Esophagus (tissue), 2 donors: ENCODE data around the gene MIS12. TPM values are rescaled to one million over a fixed set of nuclear protein-coding genes. Genes with fewer than 3 reads are reported as not detected.

Source experiments
- H3K27ac ChIP-seq, 2 donors: one replicate each; pipeline ENCODE4 v1.5.1; 2013; ENCODE audit warnings: low read depth in 2 of 2, mild to moderate bottlenecking in 2 of 2, inconsistent platforms in 1 of 2, low read length in 1 of 2, moderate library complexity in 1 of 2
- H3K27me3 ChIP-seq, 2 donors: one replicate each; pipeline ENCODE4 v1.6.1; 2013; ENCODE audit warnings: low read length in 2 of 2, control low read depth in 1 of 2, mild to moderate bottlenecking in 1 of 2; ENCODE audit not compliant: insufficient read depth in 2 of 2, control insufficient read depth in 1 of 2
- H3K36me3 ChIP-seq, 2 donors: one replicate each; pipeline ENCODE4 v1.6.1; 2013; ENCODE audit warnings: low read length in 1 of 2; ENCODE audit not compliant: control insufficient read depth in 2 of 2, insufficient read depth in 2 of 2
- H3K4me1 ChIP-seq, 2 donors: one replicate each; pipeline ENCODE4 v1.6.1; 2013; ENCODE audit warnings: low read length in 1 of 2; ENCODE audit not compliant: control insufficient read depth in 2 of 2, insufficient read depth in 2 of 2
- H3K4me3 ChIP-seq, 2 donors: one replicate each; pipeline ENCODE4 v1.5.1; 2013; ENCODE audit warnings: low read length in 2 of 2, mild to moderate bottlenecking in 2 of 2, low read depth in 1 of 2, moderate library complexity in 1 of 2
- H3K9me3 ChIP-seq, 2 donors: one replicate each; pipeline ENCODE4 v1.6.1; 2013; ENCODE audit warnings: mild to moderate bottlenecking in 2 of 2, low read depth in 1 of 2, low read length in 1 of 2, moderate library complexity in 1 of 2; ENCODE audit not compliant: control insufficient read depth in 2 of 2, insufficient read depth in 1 of 2
- WGBS, 2 donors: extraction: QIAGEN DNeasy Blood & Tissue Kit; methylation state at CpG; one replicate each; pipeline ENCODE4 v1.1.7; 2013; 5-methylcytosine and 5-hydroxymethylcytosine counted together
- polyA plus RNA-seq, 2 donors: library from polyadenylated mRNA; stranded (reverse); fragments of 200-250 nt; gene quantifications; one replicate each; pipeline ENCODE4 v1.2.3, GENCODE V29; 2013
- donor health status: healthy with polysubstance abuse.
- donor health status: Bipolar disorder and iron deficiency.

The MIS12 gene, protein sequence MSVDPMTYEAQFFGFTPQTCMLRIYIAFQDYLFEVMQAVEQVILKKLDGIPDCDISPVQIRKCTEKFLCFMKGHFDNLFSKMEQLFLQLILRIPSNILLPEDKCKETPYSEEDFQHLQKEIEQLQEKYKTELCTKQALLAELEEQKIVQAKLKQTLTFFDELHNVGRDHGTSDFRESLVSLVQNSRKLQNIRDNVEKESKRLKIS
- polyA plus RNA-seq = 10 to 100 TPM in 1 of 2 donors, 1 to 10 TPM in 1; 7.6 to 10.5 TPM

DNA sequence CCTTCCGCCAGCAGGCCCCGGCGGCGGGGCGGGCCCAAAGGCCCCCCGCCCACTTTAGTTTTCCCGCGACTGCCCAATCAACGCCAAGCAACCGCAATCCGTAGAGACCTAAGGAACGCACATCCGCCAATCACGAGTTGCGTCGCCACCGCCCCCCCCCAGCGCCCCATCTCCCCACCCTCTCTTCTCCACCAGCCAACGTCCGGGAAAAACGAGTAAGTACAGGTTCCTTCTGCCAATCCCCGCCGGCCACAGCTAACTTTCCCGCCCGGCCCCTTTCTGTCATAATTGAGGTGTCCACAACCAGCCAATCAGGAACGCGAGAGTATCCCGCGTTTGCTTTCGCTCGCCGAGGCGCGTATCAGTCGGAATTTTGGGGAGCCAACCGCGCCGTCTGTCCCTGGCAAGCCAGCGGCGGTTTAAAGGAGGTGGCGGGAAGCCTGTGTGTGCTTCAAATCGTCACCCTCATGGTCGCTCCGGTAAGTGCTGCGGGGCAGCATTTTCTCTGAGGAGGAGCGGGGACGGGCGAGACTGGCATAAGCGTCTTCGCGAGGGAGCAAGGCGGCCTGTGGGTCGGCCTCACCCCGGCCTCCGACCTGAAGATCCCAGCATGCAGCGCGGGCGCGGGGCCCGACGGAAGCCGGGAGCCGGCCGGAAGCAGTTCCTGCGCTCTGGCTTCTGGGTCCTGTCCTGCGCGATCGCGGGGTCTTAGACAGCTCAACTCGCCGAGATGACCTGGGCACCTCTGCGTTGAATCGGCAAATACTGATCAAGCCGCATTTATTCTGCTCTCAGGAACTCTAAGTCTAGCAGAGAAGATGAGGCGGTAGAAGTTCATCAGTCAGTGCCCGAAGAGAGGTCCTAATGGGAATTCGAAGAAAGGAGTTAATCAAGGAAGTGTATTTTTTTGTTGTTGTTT lies at the start of gene MIS12:
MIS12 (plus strand) TSS at position 361 of the 919 bp plus-strand sequence. CDS start 2,297 bp downstream, outside the sequence.
- H3K36me3 ChIP-seq = peaks cover 5 to 10% of the 10 kb centered on the region in 2 donors
- no peaks in the 10 kb centered on the region for H3K4me1 ChIP-seq
- peak within 1 kb of the TSS; percentile 98 to 100 for H3K27ac ChIP-seq
- H3K4me3 ChIP-seq = peak within 1 kb of the TSS; percentile 78 to 93
- 1% methylated on average over 76 to 77 of the region's 77 CpGs for WGBS, 2 donors
- H3K9me3 ChIP-seq = no peaks in the 10 kb centered on the region
- no peaks in the 10 kb centered on the region for H3K27me3 ChIP-seq

DNA sequence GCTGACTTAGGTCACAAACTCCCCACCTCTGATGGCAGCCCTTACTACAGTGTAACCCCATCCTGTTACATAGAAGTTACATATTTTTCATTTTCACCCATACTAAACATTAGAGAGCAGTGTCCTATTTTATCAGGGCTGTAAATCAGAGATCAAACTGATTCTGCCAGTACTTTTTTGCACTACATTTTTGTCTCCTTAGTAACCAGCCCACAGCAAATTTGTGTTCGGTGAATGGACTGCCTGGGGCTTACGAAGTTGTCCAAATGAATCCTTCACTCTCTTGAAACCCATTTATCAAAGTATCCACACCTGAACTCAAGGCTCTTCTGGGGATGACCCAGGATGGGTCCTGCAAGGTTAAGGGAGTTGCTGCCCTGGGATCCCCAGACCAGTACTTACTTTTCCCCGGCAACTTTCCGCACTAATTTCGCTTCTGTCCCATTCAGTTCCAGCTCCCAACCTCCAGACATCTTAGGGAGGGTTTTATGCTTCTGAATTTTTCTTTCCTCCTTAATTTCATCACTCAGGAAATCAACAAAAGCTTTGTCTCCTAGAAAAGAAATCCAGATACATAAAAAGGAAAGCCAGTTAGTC lies 48.5 kb upstream of the MIS12 start:
- H3K4me1 ChIP-seq = no peaks in the 10 kb centered on the region
- peaks cover 8 to 21% of the 10 kb centered on the region in 2 donors for H3K36me3 ChIP-seq
- peak overlapping the region; percentile 25 to 82 for H3K4me3 ChIP-seq
- no peaks in the 10 kb centered on the region for H3K27me3 ChIP-seq
- H3K9me3 ChIP-seq = no peaks in the 10 kb centered on the region
- 38 to 41% methylated on average over 5 of the region's 5 CpGs for WGBS, 2 donors
- H3K27ac ChIP-seq = no peak overlapping the region

DNA sequence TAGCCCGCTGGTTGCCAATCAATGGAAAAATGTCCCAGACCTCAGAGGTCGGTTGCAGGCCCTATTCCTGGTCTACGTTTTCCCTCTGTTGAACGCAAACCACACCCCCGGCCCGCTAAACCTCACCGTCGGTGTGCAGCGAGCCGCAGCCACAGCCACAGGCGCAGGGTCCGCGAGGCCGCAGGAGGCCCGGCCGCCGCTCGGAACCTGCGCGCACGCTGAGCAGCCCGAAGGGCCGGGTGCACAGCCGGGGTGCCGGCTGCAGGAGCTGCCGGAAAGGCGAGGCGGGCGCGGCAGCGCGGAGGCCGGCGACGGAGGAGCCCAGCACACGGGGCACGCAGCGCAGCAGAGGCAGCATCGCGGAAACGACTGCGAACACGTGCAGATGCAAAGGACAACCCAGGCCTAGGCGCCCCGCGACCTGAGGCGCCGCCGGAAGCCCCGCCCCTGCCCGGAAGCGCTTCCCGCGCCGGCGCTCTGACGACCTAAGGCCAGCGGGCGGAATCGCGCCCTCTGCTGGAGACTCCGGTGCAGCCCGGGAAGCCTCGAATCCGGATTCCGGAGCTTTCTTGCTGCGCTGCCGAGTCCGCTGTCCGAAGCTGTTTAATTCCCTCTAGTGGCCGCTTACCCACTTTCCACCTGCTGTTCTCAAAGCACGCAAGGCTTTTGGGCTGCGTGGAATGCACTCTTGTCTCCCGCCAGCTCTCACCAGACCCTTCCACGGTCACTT lies 47.5 kb upstream of the MIS12 start, which contains the start of gene C1QBP:
C1QBP (minus strand) TSS at position 440 of the 730 bp plus-strand sequence; CDS start at position 358, 82 bp downstream.
- WGBS, 2 donors = 0 to 1% methylated on average over 73 to 75 of the region's 75 CpGs
- Histone ChIP-seq H3K4me1 (no peaks in the 10 kb centered on the region), H3K4me3 (peak within 1 kb of the TSS; percentile 82), H3K27ac (peak within 1 kb of the TSS; percentile 80 to 81), H3K27me3 (no peaks in the 10 kb centered on the region), H3K36me3 (peaks cover 5 to 17% of the 10 kb centered on the region in 2 donors), H3K9me3 (no peaks in the 10 kb centered on the region)

DNA sequence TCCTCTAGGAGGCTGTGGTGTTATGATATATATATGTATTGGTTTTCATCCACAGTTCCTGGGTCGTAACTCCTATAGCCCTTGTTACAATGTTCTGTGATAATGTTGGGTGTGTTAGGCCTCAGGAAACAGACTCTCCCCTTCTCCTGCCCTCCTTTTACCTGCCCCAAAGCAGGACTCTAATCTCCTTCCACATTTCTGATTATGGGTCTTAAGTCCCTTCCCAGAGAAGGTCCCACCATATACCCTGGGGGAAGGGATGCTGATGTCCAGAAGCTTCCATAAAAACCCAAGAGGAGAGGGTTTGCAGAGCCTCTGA lies 47.0 kb upstream of the MIS12 start:
- Histone ChIP-seq H3K9me3 (no peaks in the 10 kb centered on the region), H3K27ac (peak overlapping the region; percentile 76 to 80), H3K36me3 (peaks cover 5 to 19% of the 10 kb centered on the region in 2 donors), H3K4me1 (no peaks in the 10 kb centered on the region), H3K27me3 (no peaks in the 10 kb centered on the region), H3K4me3 (no peak overlapping the region)
- WGBS, 2 donors = 7 to 14% methylated on average over 1 of the region's 1 CpG

DNA sequence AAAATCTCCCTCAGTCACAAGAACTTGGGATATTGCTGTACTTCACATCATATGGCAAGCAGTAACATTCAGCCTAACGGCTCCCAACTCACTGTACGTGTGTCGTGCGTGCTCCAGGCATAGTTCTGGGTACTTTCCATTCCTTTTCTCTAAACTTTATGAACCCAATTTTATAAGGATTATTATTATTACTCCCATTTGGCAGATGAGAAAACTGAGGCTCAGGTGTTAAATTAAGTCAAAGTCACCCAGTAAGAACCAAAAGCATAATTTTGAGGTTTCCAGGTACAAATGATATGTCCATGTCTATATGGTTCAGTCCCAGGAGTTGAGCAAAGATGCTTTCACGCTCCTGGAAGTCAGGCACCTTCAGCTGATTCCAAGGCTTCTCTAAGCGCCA lies 42.6 kb upstream of the MIS12 start:
- Histone ChIP-seq H3K4me3 (no peak overlapping the region), H3K27me3 (no peaks in the 10 kb centered on the region), H3K9me3 (no peaks in the 10 kb centered on the region), H3K4me1 (no peaks in the 10 kb centered on the region), H3K36me3 (peaks cover 0 to 21% of the 10 kb centered on the region in 2 donors), H3K27ac (no peak overlapping the region)
- 96% methylated on average over 6 of the region's 6 CpGs for WGBS, 2 donors

DNA sequence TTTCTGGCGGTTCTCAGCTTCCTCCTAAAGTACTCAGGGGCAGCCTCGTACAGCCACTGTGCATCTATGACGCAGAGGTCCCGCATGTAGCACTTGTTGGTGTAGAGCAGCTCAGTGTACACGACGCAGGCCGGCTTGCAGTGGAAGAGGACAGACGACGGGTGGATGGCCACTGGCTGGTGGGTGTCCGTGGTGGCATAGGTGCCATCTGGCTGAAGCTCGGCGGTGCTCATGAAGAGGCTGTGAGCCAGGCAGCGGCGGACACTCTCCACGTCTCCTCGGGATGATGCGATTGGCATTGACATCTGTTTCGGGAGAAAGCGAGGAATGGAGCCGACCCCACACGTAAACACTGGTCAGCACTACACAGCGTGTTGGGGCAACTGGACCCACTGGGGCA lies 42.2 kb upstream of the MIS12 start:
- WGBS, 2 donors = 93 to 97% methylated on average over 22 of the region's 22 CpGs
- Histone ChIP-seq H3K9me3 (no peaks in the 10 kb centered on the region), H3K27me3 (no peaks in the 10 kb centered on the region), H3K36me3 (peaks cover 0 to 21% of the 10 kb centered on the region in 2 donors), H3K4me1 (no peaks in the 10 kb centered on the region), H3K4me3 (no peak overlapping the region), H3K27ac (no peak overlapping the region)

DNA sequence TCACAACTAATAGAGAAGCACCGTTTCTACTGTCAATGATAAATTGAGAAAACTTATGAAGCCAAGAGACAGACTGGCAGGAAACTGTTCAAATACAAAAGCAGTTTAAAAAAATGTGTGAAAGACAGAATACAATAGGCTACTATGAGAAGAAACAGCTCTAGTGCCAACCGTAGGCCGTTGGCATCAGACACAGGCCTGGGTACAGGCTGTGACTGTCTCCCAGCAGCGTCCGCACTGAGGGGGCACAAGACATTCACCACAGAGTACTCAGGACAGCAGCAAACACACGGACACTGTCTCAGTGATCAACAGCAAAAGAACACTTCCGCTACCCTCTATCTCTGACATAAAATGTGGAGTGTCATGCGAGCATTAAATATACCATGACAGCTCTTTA lies 39.6 kb upstream of the MIS12 start:
- no peaks in the 10 kb centered on the region for H3K9me3 ChIP-seq
- no peak overlapping the region for H3K4me3 ChIP-seq
- H3K36me3 ChIP-seq = peaks cover 4 to 25% of the 10 kb centered on the region in 2 donors
- no peak overlapping the region for H3K27ac ChIP-seq
- 84 to 88% methylated on average over 8 of the region's 8 CpGs for WGBS, 2 donors
- H3K27me3 ChIP-seq = no peaks in the 10 kb centered on the region
- H3K4me1 ChIP-seq = no peaks in the 10 kb centered on the region

DNA sequence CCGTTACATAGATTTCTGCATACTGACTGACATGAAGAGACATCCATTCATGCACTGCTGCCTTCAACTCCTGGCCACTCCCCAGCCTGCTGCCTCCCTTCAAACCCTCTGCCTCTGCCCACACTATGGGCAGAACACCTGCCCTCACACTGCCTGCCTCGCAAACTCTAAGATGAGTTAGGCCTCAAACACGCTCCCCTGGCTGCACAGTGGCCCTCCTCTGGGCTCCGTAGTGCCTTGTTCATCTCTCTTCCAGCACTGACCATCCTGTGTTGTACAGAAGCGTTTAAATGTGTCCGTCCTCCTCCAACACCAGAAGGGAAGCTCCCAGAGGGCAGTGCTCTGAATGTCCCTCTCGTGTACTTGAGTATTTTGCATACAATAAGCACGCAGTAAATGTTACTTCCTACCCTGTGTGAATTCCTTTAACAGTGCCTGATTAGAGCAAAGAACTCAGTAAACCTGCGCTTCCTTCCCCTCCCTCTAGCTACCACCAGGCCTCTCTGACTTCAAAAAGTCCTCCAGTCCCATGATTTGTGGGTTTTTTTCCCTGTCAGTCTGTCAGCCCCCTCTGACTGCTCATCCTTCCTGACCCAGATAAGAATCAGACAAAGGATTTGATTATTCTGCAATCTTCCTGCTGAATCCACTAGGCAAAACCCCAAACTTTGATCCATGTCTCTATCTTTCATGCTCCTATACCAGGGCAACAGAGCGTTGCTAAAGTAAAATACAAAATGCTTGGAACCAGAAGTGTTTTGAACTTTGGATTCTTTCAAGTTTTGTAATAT lies 21.5 kb upstream of the MIS12 start:
- H3K4me3 ChIP-seq = no peak overlapping the region
- no peak overlapping the region for H3K27ac ChIP-seq
- H3K9me3 ChIP-seq = no peaks in the 10 kb centered on the region
- H3K27me3 ChIP-seq = no peaks in the 10 kb centered on the region
- peaks cover 7 to 9% of the 10 kb centered on the region in 2 donors for H3K36me3 ChIP-seq
- WGBS, 2 donors = 85 to 87% methylated on average over 10 of the region's 10 CpGs
- peaks cover 0 to 2% of the 10 kb centered on the region in 2 donors for H3K4me1 ChIP-seq
